ENCODE data around the gene RILPL1.
"Not testable (repeated sequence)": the region's sequence is repeated elsewhere in the genome, so short reads cannot be mapped to it uniquely, and the experiment has no call there.

The RILPL1 gene

GRCh38 chr12:123533672-123534643, at the start of gene RILPL1:
RILPL1 (minus strand) TSS chr12:123533719; CDS start chr12:123533482, 237 bp downstream.
- DNase-seq: no peak

- DNase-seq: no peak
Observed at GRCh38 chr12:123580772-123581171, 47.3 kb upstream of the RILPL1 start.

GRCh38 chr12:123578829-123579228, 45.3 kb upstream of the RILPL1 start:
- DNase-seq: not testable (repeated sequence)

- no peak for DNase-seq
Observed at GRCh38 chr12:123578243-123578642, 44.7 kb upstream of the RILPL1 start.

- no peak for DNase-seq
Observed at GRCh38 chr12:123576611-123577010, 43.1 kb upstream of the RILPL1 start.

- no peak for DNase-seq
Observed at GRCh38 chr12:123573870-123574269, 40.4 kb upstream of the RILPL1 start.

GRCh38 chr12:123572391-123572790, 38.9 kb upstream of the RILPL1 start:
- no peak for DNase-seq

- no peak for DNase-seq
Observed at GRCh38 chr12:123571343-123571813, 37.9 kb upstream of the RILPL1 start.

- peak; percentile 27 for DNase-seq
Observed at GRCh38 chr12:123559468-123559867, 25.9 kb upstream of the RILPL1 start.

- not testable (repeated sequence) for DNase-seq
Observed at GRCh38 chr12:123558487-123558886, 25.0 kb upstream of the RILPL1 start.

- peak; percentile 9 for DNase-seq
Observed at GRCh38 chr12:123554843-123555242, 21.3 kb upstream of the RILPL1 start.

GRCh38 chr12:123554136-123554535, 20.6 kb upstream of the RILPL1 start:
- peak; percentile 73 for DNase-seq

- DNase-seq: no peak
Observed at GRCh38 chr12:123550700-123551099, 17.2 kb upstream of the RILPL1 start.

- no peak for DNase-seq
Observed at GRCh38 chr12:123548107-123548506, 14.6 kb upstream of the RILPL1 start.

GRCh38 chr12:123546281-123546680, 12.8 kb upstream of the RILPL1 start:
- DNase-seq: no peak

GRCh38 chr12:123543541-123543940, 10.0 kb upstream of the RILPL1 start:
- DNase-seq: no peak

GRCh38 chr12:123540899-123541662, 7.6 kb upstream of the RILPL1 start:
- no peak for DNase-seq

GRCh38 chr12:123535952-123536351, 2.4 kb upstream of the RILPL1 start:
- DNase-seq: not testable (repeated sequence)

GRCh38 chr12:123532808-123533649, 490 bp downstream of the RILPL1 start:
- DNase-seq: no peak

- peak; percentile 91 for DNase-seq
Observed at GRCh38 chr12:123532019-123532418, 1.5 kb downstream of the RILPL1 start.

- no peak for DNase-seq
Observed at GRCh38 chr12:123531091-123531490, 2.4 kb downstream of the RILPL1 start.

GRCh38 chr12:123530668-123531067, 2.9 kb downstream of the RILPL1 start:
- DNase-seq: no peak

GRCh38 chr12:123529686-123530085, 3.8 kb downstream of the RILPL1 start:
- peak; percentile 38 for DNase-seq

Data from MV-4-11 (cell line).